GM18867 (cell line): ENCODE data around the gene MRPS26.
"Not testable (repeated sequence)": the region's sequence is repeated elsewhere in the genome, so short reads cannot be mapped to it uniquely, and the experiment has no call there.

Experiments used
- ATAC-seq: cut with Tn5 transposase; IDR thresholded peaks from one replicate; pipeline ENCODE4 v1.9.1; 2021; ENCODE audit warnings: mild to moderate bottlenecking, moderate library complexity; ENCODE audit not compliant: unreplicated experiment

MRPS26 gene

GRCh38 chr20:3072530-3073250 is 26.8 kb downstream of the MRPS26 start:
- no peak for ATAC-seq

GRCh38 chr20:3073251-3073643 is 27.4 kb downstream of the MRPS26 start:
- not testable (repeated sequence) for ATAC-seq

GRCh38 chr20:3074812-3075211 is 29.0 kb downstream of the MRPS26 start:
- ATAC-seq = no peak

GRCh38 chr20:3075315-3075714 is 29.5 kb downstream of the MRPS26 start:
- not testable (repeated sequence) for ATAC-seq

- no peak for ATAC-seq
These were observed 31.8 kb downstream of the MRPS26 start for GRCh38 chr20:3077618-3078134.

GRCh38 chr20:3080939-3081388 is 35.1 kb downstream of the MRPS26 start:
- no peak for ATAC-seq

GRCh38 chr20:3081641-3082040 is 35.8 kb downstream of the MRPS26 start:
- ATAC-seq = no peak

- ATAC-seq = no peak
These were observed 36.6 kb downstream of the MRPS26 start for GRCh38 chr20:3082306-3082951.

- no peak for ATAC-seq
These were observed 37.4 kb downstream of the MRPS26 start for GRCh38 chr20:3082955-3083952.

- ATAC-seq = no peak
These were observed 38.6 kb downstream of the MRPS26 start, which contains the start of gene AVP for GRCh38 chr20:3084283-3084985. AVP (minus strand) TSS chr20:3084724; CDS start chr20:3084674, 50 bp downstream.

- ATAC-seq = no peak
These were observed 39.1 kb downstream of the MRPS26 start for GRCh38 chr20:3084986-3085360.

GRCh38 chr20:3085571-3086072 is 39.8 kb downstream of the MRPS26 start:
- no peak for ATAC-seq

GRCh38 chr20:3088031-3088430 is 42.2 kb downstream of the MRPS26 start:
- ATAC-seq = no peak

GRCh38 chr20:3090565-3090964 is 44.7 kb downstream of the MRPS26 start:
- ATAC-seq = no peak

- ATAC-seq = no peak
These were observed 46.9 kb downstream of the MRPS26 start for GRCh38 chr20:3092611-3093379.

GRCh38 chr20:3093861-3094361 is 48.1 kb downstream of the MRPS26 start:
- ATAC-seq = no peak

- ATAC-seq = no peak
These were observed 49.2 kb downstream of the MRPS26 start for GRCh38 chr20:3094848-3095629.
